HL-60 (cell line): ENCODE results near the gene CAGE1.

Source experiments
- CTCF ChIP-seq: IDR thresholded peaks from one replicate; pipeline ENCODE4 v1.5.1; 2011; ENCODE audit warnings: low read length, control low read depth, inconsistent platforms; ENCODE audit not compliant: insufficient read depth
- GABPA ChIP-seq: IDR thresholded peaks from 2 replicates; pipeline ENCODE4 v1.6.1; 2012; ENCODE audit warnings: low read depth
- POLR2AphosphoS5 ChIP-seq: IDR thresholded peaks from 2 replicates; pipeline ENCODE4 v1.6.1; 2012; ENCODE audit warnings: low read depth
- REST ChIP-seq: IDR thresholded peaks from 2 replicates; pipeline ENCODE4 v1.6.1; 2012; ENCODE audit warnings: low read depth; ENCODE audit not compliant: insufficient replicate concordance
- SPI1 ChIP-seq: IDR thresholded peaks from 2 replicates; pipeline ENCODE4 v1.6.1; 2012; ENCODE audit warnings: low read depth, mild to moderate bottlenecking, borderline replicate concordance

GRCh38 chr6:7312616-7313504, 76.7 kb downstream of the CAGE1 start, which contains the start of gene SSR1:
- peak; percentile 70; the same call in 1 of the 2 replicates for TF ChIP-seq POLR2AphosphoS5
- no peak for TF ChIP-seq CTCF
- TF ChIP-seq REST = no peak
- peak; percentile 50 for TF ChIP-seq GABPA
- TF ChIP-seq SPI1 = no peak; the same call in 1 of the 2 replicates
